ENCODE results near the gene NFATC2. TPM values are rescaled to one million over a fixed set of nuclear protein-coding genes. Genes with fewer than 3 reads are reported as not detected.

NFATC2 gene
- polyA plus RNA-seq, 1 donor from 2014 or later = not detected

GRCh38 chr20:51497542-51498467 is 44.7 kb downstream of the NFATC2 start:
- H3K9me2 ChIP-seq (ENCODE audit: insufficient read depth, low read length) = no peaks in the 10 kb centered on the region
- H4K20me1 ChIP-seq (ENCODE audit: insufficient read depth) = no peaks in the 10 kb centered on the region
- H3K79me2 ChIP-seq (replicated peaks; ENCODE audit: insufficient read depth, low read length) = no peaks in the 10 kb centered on the region
- H3K27me3 ChIP-seq (ENCODE audit: insufficient read depth, low read depth, low read length) = no peaks in the 10 kb centered on the region
- TF ChIP-seq MXI1 (conservative IDR thresholded peaks at IDR 0.05; ENCODE audit: poor library complexity, severe bottlenecking) (no peak), TAF1 (IDR thresholded peaks at IDR 0.05; ENCODE audit: low read depth) (no peak), EP300 (conservative IDR thresholded peaks at IDR 0.05; ENCODE audit: poor library complexity, severe bottlenecking) (no peak), CTCF (IDR thresholded peaks at IDR 0.05; ENCODE audit: poor library complexity, severe bottlenecking) (no peak), POLR2AphosphoS5 (IDR thresholded peaks at IDR 0.05) (no peak), RAD21 (conservative IDR thresholded peaks at IDR 0.05) (no peak), SMC3 (conservative IDR thresholded peaks at IDR 0.05; ENCODE audit: poor library complexity) (no peak), REST (IDR thresholded peaks at IDR 0.05; ENCODE audit: borderline replicate concordance) (no peak), EZH2 (IDR thresholded peaks at IDR 0.05; ENCODE audit: borderline replicate concordance, insufficient read depth, low read length, poor library complexity, severe bottlenecking) (no peak)
- no peak overlapping the region for H3K9ac ChIP-seq (ENCODE audit: low read length)
- H3K9me3 ChIP-seq (ENCODE audit: low read length) = no peaks in the 10 kb centered on the region
- no peaks in the 10 kb centered on the region for H3K36me3 ChIP-seq (ENCODE audit: insufficient read depth, low read length)
- no peak overlapping the region for H2AFZ ChIP-seq (ENCODE audit: low read depth, low read length)
- H3K27ac ChIP-seq (ENCODE audit: low read length) = no peak overlapping the region
- no peaks in the 10 kb centered on the region for H3F3A ChIP-seq (ENCODE audit: insufficient read depth, low read length, poor library complexity, severe bottlenecking)
- H3K4me2 ChIP-seq (ENCODE audit: low read length) = no peak overlapping the region
- H3K4me3 ChIP-seq (ENCODE audit: low read length) = no peak overlapping the region

GRCh38 chr20:51496964-51497363 is 45.6 kb downstream of the NFATC2 start:
- no peaks in the 10 kb centered on the region for H3K9me3 ChIP-seq (ENCODE audit: low read length)
- no peak overlapping the region for H3K4me3 ChIP-seq (ENCODE audit: low read length)
- no peak overlapping the region for H2AFZ ChIP-seq (ENCODE audit: low read depth, low read length)
- H3K9me2 ChIP-seq (ENCODE audit: insufficient read depth, low read length) = no peaks in the 10 kb centered on the region
- H3K79me2 ChIP-seq (replicated peaks; ENCODE audit: insufficient read depth, low read length) = no peaks in the 10 kb centered on the region
- no peak overlapping the region for H3K4me2 ChIP-seq (ENCODE audit: low read length)
- H3K27me3 ChIP-seq (ENCODE audit: insufficient read depth, low read depth, low read length) = no peaks in the 10 kb centered on the region
- no peak overlapping the region for H3K9ac ChIP-seq (ENCODE audit: low read length)
- H4K20me1 ChIP-seq (ENCODE audit: insufficient read depth) = no peaks in the 10 kb centered on the region
- no peak overlapping the region for H3K27ac ChIP-seq (ENCODE audit: low read length)
- TF ChIP-seq RAD21 (conservative IDR thresholded peaks at IDR 0.05) (no peak), CTCF (IDR thresholded peaks at IDR 0.05; ENCODE audit: poor library complexity, severe bottlenecking) (no peak), SMC3 (conservative IDR thresholded peaks at IDR 0.05; ENCODE audit: poor library complexity) (no peak), EP300 (conservative IDR thresholded peaks at IDR 0.05; ENCODE audit: poor library complexity, severe bottlenecking) (no peak), MXI1 (conservative IDR thresholded peaks at IDR 0.05; ENCODE audit: poor library complexity, severe bottlenecking) (no peak), REST (IDR thresholded peaks at IDR 0.05; ENCODE audit: borderline replicate concordance) (no peak), POLR2AphosphoS5 (IDR thresholded peaks at IDR 0.05) (no peak), TAF1 (IDR thresholded peaks at IDR 0.05; ENCODE audit: low read depth) (no peak), EZH2 (IDR thresholded peaks at IDR 0.05; ENCODE audit: borderline replicate concordance, insufficient read depth, low read length, poor library complexity, severe bottlenecking) (no peak)
- no peaks in the 10 kb centered on the region for H3K36me3 ChIP-seq (ENCODE audit: insufficient read depth, low read length)
- H3F3A ChIP-seq (ENCODE audit: insufficient read depth, low read length, poor library complexity, severe bottlenecking) = no peaks in the 10 kb centered on the region
